HepG2 (cell line): ENCODE measurements around the gene GIPC1. TPM values are rescaled to one million over a fixed set of nuclear protein-coding genes. Genes with fewer than 3 reads are reported as not detected.
A peak's percentile ranks its signal among the peaks of the same experiment; 100 is the strongest.

ENCODE experiments used
- ATF7-NPFF ChIP-seq: sonication (generic); formaldehyde crosslinking; IDR thresholded peaks from 2 replicates; pipeline ENCODE4 v1.8.1; 2023; ENCODE audit warnings: mild to moderate bottlenecking, low read depth, missing genetic modification reagents, moderate library complexity
- BRCA1 ChIP-seq: sonication (generic); formaldehyde crosslinking; IDR thresholded peaks from 2 replicates; pipeline ENCODE4 v1.4.0; 2020; ENCODE audit warnings: missing genetic modification reagents
- DZIP1 ChIP-seq: sonication (generic); formaldehyde crosslinking; IDR thresholded peaks from 2 replicates; pipeline ENCODE4 v1.5.0; 2020; ENCODE audit warnings: mild to moderate bottlenecking, missing genetic modification reagents
- ELF4 ChIP-seq: sonication (generic); formaldehyde crosslinking; IDR thresholded peaks from 2 replicates; pipeline ENCODE4 v1.5.0; 2020; ENCODE audit warnings: missing genetic modification reagents, mild to moderate bottlenecking, moderate library complexity, borderline replicate concordance
- HNRNPH1 ChIP-seq: fragments of 200-400 bp; formaldehyde crosslinking; optimal IDR thresholded peaks from 2 replicates; pipeline ENCODE3; 2017; ENCODE audit warnings: mild to moderate bottlenecking, low read depth, low read length
- KAT2B ChIP-seq: fragments of 150-350 bp; IDR thresholded peaks from 2 replicates; pipeline ENCODE4 v1.6.1; 2014; ENCODE audit warnings: low read depth, low read length, borderline replicate concordance
- KDM3A ChIP-seq: IDR thresholded peaks from 2 replicates; pipeline ENCODE4 v1.6.1; 2018; ENCODE audit warnings: low read depth, missing compliant biosample characterization
- MTF2 ChIP-seq: sonication (generic); formaldehyde crosslinking; IDR thresholded peaks from 2 replicates; pipeline ENCODE4 v1.5.0; 2020; ENCODE audit warnings: missing genetic modification reagents, borderline replicate concordance
- MXD4 ChIP-seq: IDR thresholded peaks from 2 replicates; pipeline ENCODE4 v1.6.1; 2016; ENCODE audit warnings: mild to moderate bottlenecking, missing biosample characterization, missing genetic modification reagents
- MZF1 ChIP-seq: sonication (generic); formaldehyde crosslinking; IDR thresholded peaks from 2 replicates; pipeline ENCODE4 v1.8.1; 2023; ENCODE audit warnings: mild to moderate bottlenecking, missing genetic modification reagents, borderline replicate concordance
- NCOA1 ChIP-seq: sonication (generic); formaldehyde crosslinking; IDR thresholded peaks from 2 replicates; pipeline ENCODE4 v1.9.0; 2021; ENCODE audit warnings: missing genetic modification reagents
- NFYC ChIP-seq: IDR thresholded peaks from 2 replicates; pipeline ENCODE4 v1.6.1; 2016; ENCODE audit warnings: missing genetic modification reagents, missing compliant biosample characterization
- SKI ChIP-seq: fragments of 450-650 bp; IDR thresholded peaks from one replicate; pipeline ENCODE4 v1.6.1; 2018; ENCODE audit warnings: mild to moderate bottlenecking; ENCODE audit not compliant: partially characterized antibody
- SMAD1 ChIP-seq: sonication (generic); formaldehyde crosslinking; IDR thresholded peaks from 2 replicates; pipeline ENCODE4 v1.4.0; 2020; ENCODE audit warnings: missing genetic modification reagents, low read depth, mild to moderate bottlenecking, borderline replicate concordance
- SP4 ChIP-seq: sonication (generic); formaldehyde crosslinking; IDR thresholded peaks from 2 replicates; pipeline ENCODE4 v1.8.1; 2023; ENCODE audit warnings: mild to moderate bottlenecking, missing genetic modification reagents
- ZNF138 ChIP-seq: sonication (generic); formaldehyde crosslinking; IDR thresholded peaks from 2 replicates; pipeline ENCODE4 v1.5.0; 2020; ENCODE audit warnings: mild to moderate bottlenecking, low read depth, missing genetic modification reagents
- ZNF20 ChIP-seq: sonication (generic); formaldehyde crosslinking; IDR thresholded peaks from 2 replicates; pipeline ENCODE4 v1.4.0; 2020; ENCODE audit warnings: mild to moderate bottlenecking, moderate library complexity, missing genetic modification reagents
- ZNF530 ChIP-seq: sonication (generic); formaldehyde crosslinking; IDR thresholded peaks from 2 replicates; pipeline ENCODE4 v1.5.0; 2020; ENCODE audit warnings: low read depth, mild to moderate bottlenecking, missing genetic modification reagents
- ZNF687 ChIP-seq: sonication (generic); formaldehyde crosslinking; IDR thresholded peaks from 2 replicates; pipeline ENCODE4 v1.5.1; 2020; ENCODE audit warnings: mild to moderate bottlenecking, missing genetic modification reagents, moderate library complexity
- ZSCAN29 ChIP-seq: sonication (generic); formaldehyde crosslinking; conservative IDR thresholded peaks from 2 replicates; pipeline ENCODE4 v1.4.0; 2020; ENCODE audit warnings: mild to moderate bottlenecking, missing genetic modification reagents
- ZSCAN5A ChIP-seq: sonication (generic); formaldehyde crosslinking; IDR thresholded peaks from 2 replicates; pipeline ENCODE4 v1.8.0; 2022; ENCODE audit warnings: mild to moderate bottlenecking, missing genetic modification reagents, borderline replicate concordance
- polyA plus RNA-seq, 8 experiments: library from polyadenylated mRNA; depleted of rRNA in 3 of 8; stranded (reverse) in 7 of 8; unstranded in 1 of 8; fragments of >200 nt; fragmentation: Illumina TruSeq in 4 of 8; extraction: Trizol in 4 of 8; gene quantifications; 2 replicates each; pipeline versions ENCODE4 v1.2.1 to v1.2.3, GENCODE V29; 2011 to 2016; ENCODE audit warnings: low read depth in 4 of 8, missing spikeins in 1 of 8, mixed read lengths in 1 of 8; ENCODE audit not compliant: insufficient read depth in 1 of 8
- total RNA-seq, 5 experiments: library from RNA; depleted of rRNA; stranded (reverse); fragments of >200 nt; fragmentation: Illumina TruSeq; extraction: Trizol; gene quantifications; 2 replicates each; pipeline ENCODE4 v1.2.3, GENCODE V29; 2016; ENCODE audit warnings: low read depth in 1 of 5

Gene GIPC1
- total and polyA plus RNA-seq, 2 of the 13 experiments (the other 11 are each of a cell fraction or from before 2014, with no cell fraction given): 27.1 to 48.1 TPM

GRCh38 chr19:14529254-14530004 is 33.5 kb upstream of the GIPC1 start, which contains the start of gene TECR (continued):
- TF ChIP-seq ZNF530 (CRISPR knock-in tag) (no peak), SKI (no peak), NCOA1 (peak; percentile 70; the same call in 1 of the 2 replicates), ELF4 (CRISPR knock-in tag) (no peak), ZSCAN29 (CRISPR knock-in tag) (no peak), MTF2 (no peak; the same call in 1 of the 2 replicates), ZSCAN5A (no peak; the same call in 1 of the 2 replicates), ZNF138 (CRISPR knock-in tag) (no peak), HNRNPH1 (no peak), BRCA1 (CRISPR knock-in tag) (no peak), KAT2B (no peak), ZNF687 (CRISPR knock-in tag) (peak; percentile 92), ZNF20 (no peak), SP4 (peak; percentile 98), DZIP1 (CRISPR knock-in tag) (peak; percentile 45; the same call in 1 of the 2 replicates), NFYC (CRISPR knock-in tag) (peak; percentile 93), SMAD1 (0 out of 2 replicates have a peak, but pooled peaks have one; percentile 41), MZF1 (no peak), MXD4 (CRISPR knock-in tag) (peak; percentile 82), ATF7-NPFF (CRISPR knock-in tag) (peak; percentile 26; the same call in 1 of the 2 replicates), KDM3A (CRISPR knock-in tag) (0 out of 2 replicates have a peak, but pooled peaks have one; percentile 56)
